Inflammatory macrophage treated with lipopolysaccharide for 1 hour (primary cell): ENCODE results near the gene ANO5.

Source experiments
- DNase-seq, 2 donors: peaks; one replicate each; pipeline ENCODE4 v3.0.0-alpha.2; 2020 to 2022

The ANO5 gene, protein sequence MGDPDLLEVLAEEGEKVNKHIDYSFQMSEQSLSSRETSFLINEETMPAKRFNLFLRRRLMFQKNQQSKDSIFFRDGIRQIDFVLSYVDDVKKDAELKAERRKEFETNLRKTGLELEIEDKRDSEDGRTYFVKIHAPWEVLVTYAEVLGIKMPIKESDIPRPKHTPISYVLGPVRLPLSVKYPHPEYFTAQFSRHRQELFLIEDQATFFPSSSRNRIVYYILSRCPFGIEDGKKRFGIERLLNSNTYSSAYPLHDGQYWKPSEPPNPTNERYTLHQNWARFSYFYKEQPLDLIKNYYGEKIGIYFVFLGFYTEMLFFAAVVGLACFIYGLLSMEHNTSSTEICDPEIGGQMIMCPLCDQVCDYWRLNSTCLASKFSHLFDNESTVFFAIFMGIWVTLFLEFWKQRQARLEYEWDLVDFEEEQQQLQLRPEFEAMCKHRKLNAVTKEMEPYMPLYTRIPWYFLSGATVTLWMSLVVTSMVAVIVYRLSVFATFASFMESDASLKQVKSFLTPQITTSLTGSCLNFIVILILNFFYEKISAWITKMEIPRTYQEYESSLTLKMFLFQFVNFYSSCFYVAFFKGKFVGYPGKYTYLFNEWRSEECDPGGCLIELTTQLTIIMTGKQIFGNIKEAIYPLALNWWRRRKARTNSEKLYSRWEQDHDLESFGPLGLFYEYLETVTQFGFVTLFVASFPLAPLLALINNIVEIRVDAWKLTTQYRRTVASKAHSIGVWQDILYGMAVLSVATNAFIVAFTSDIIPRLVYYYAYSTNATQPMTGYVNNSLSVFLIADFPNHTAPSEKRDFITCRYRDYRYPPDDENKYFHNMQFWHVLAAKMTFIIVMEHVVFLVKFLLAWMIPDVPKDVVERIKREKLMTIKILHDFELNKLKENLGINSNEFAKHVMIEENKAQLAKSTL

DNA sequence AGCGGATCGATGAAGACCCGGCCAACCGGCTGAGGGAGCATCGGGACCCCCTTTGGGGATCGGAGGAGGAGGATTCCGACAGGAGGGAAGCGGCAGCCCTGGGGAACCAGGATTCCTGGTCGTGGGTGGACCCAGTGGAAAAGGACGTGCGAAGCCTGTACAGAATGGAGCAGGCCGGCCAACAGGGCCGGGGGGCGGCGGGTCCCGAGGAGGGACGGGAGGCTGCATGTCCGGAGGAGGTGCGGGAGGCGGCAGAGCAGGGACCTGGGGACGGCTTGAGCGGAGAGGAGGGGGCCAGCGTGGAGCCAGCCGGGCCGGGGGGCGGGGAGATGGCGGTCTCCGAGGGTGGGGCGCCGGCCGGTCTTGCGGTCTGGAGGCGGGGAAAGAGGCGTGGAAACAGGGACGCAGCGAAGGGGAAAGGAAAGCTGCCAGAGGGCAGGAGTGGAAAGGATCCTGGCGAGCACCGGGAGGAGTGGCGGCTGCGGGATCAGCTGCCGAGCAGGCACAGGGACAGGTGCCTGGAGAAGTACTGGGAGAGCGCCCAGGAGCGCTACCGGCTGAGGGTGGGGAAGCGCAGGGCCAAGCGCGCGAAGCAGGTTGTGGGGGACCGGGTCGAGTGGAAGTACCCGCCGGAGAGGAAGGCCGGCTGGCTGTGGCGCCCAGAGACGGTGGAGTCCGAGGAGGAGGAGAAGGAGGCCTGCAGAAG is at the start of gene ANO5:
ANO5 (plus strand) TSS at position 444 of the 706 bp plus-strand sequence. CDS start 408 bp downstream, outside the sequence.
- DNase-seq, result peak in 1 of 2 donors; percentile 39

DNA sequence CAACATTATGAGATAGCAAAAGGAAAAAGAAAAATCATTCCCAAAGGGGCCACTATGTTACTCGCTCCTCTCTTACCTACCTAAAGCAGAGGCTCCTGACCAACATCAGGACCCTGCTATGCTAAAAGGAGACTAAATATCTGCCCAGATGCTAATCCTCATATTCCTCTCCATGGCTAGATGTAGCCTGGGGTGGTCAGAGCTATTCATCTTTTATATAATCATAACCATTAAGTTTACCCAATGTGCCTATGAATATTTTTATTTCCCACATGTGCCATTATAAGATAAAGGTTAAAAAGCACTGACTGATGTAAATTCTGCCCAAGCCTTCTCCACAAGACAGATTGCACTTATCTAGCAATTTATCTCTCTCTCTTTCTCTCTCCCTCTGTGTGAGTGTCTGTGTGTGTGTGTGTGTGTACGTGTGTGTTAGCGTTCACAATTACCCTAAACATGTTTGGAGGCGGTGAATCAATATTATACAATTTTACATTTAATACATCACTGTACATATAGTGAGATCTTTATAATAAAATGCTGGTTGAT is 41.2 kb upstream of the ANO5 start:
- no peak for DNase-seq

DNA sequence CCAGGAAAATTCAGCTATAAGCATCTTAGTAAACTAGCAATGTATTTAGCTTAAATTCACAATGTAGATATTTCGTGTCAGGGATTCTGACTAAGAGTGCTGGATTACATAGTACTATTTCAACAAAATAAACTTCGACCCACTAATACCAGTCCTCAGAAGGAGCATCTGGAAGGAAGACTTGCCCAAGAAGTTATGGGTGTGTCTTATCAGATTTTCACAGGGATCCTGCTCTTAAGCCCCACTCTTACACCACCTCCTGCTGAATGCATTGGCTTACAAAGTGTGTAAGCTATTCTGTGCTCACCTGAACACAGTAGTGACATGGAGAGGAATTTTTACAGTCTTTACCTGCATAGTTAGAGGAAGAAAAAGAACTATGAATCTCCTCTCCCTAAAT is 35.4 kb upstream of the ANO5 start:
- DNase-seq, result no peak

DNA sequence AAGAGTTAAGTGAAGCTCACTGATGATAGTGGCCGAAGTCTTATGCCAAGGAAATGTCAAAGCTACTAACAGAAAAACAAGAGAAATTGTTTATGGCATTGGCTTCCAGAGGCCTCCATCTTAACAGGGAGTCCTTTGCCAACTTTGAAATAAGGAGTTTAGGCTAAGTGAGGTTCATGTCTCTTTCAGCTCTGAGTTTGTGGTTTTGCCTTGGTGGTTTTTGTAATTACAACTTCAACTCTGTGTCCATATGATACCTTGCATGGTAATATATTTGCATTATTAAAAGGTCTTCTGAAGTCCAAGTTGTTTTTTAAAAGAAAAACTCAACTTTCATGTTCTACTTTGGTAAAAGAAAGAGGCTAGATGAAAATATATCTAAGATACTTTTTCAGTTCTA is 31.4 kb upstream of the ANO5 start:
- no peak for DNase-seq

DNA sequence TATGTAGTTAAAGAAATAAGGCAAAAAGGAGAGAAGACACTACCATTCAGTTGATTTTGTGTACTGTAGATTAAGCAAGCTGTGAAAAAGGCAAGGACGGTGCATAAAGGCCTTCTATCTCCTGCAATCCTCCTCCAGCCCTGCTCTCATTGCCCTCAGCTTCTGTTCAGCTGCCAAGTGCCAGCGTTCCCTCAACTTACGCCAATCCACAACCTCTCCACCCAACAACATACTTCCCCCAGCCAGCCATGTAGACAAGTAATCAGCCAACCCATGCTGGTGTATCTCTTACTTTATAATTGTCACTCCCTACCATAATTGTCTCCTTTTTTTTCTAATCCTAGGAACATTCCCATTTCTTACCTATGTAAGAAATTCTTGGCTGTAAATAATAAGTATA is 30.1 kb upstream of the ANO5 start:
- peak; percentile 31 to 33 for DNase-seq

DNA sequence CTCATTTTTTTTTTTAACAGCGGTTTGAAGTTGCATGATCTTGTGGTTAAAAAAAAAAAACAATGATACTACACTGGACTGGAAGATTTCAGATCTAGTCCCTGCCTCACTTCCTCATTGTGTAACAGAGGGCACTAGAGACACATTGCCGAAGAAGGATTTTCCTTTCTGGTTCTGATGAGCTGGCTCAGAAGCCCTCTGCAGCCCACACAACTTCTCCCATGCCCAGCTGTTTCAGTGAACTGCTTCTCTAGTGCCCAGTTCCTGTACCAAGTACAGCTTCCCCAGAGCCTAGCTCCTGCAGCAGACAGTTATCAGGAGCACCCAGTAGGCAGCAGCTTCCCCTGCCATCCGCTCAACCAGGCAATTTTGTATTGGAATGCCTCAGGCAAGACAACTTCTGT is 29.5 kb upstream of the ANO5 start:
- DNase-seq, result peak; percentile 93 to 99

DNA sequence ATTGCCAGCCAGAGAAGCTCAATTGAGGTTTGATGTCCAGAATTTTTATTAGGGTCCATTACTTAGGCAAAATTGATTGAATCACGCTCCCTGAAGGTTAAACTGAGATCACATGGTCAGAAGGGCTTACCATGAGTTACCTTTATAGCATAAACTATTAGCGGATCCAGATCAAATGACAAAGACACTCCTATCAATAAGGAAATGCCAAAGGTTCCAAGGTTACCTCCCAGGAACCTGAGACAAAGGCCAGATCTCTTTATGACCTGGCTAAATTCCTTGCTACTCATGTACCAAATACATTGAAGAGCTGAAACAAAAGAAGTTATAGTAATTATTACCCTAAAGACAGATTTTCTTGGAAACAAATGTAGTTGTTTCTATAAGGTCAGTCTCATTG is 27.8 kb upstream of the ANO5 start:
- DNase-seq, result no peak

DNA sequence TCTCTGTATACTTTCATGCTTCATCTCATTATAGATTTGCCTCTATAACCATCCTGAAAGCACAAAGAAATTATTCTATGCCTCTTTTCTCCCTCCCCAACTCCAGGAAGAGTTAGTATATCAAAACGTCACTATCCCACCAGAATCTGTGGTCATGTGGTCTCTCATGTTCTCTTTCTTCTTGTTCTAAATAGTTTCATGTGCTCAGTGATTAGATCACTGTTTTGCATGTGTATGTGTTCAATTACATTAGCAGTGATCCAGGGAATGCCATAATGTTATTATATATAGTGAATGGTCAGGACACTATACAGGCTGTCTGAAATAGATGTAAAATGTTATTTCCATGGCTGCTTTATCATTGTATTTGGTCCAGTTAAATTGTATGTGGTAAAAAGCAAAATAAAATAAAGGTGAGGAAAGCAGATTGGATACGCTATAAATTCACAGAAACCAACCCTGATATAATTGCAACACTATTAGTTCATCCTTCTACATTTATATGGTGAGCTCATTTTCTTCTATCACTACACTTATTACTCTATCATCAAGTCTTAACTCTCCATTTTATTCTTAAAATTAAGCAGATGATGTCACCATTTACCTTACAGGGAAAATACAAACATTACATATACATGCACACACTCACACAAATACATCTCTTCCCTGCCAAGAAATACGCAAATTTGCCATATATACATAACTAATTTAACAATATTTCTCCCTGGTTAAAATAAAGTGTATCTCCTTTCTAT is 26.9 kb upstream of the ANO5 start:
- DNase-seq, result no peak

DNA sequence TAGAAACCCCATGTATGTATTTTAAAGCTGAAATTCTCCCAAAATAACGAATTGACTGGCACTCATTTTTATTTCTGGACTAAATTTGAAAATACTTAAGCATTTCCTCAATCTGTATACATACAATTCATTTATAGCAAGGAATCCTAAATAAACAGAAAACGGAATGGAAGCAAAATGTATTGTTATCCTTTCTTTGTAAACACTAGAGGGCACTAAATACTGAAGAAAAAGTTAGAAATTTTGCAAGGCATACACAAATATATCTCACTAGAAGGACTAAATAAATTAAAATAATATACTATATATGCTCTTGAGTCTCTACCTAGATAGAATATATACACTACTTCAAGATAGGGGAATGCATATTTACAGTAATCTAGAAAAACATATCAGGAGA is 23.1 kb upstream of the ANO5 start:
- DNase-seq, result peak in 1 of 2 donors; percentile 44

DNA sequence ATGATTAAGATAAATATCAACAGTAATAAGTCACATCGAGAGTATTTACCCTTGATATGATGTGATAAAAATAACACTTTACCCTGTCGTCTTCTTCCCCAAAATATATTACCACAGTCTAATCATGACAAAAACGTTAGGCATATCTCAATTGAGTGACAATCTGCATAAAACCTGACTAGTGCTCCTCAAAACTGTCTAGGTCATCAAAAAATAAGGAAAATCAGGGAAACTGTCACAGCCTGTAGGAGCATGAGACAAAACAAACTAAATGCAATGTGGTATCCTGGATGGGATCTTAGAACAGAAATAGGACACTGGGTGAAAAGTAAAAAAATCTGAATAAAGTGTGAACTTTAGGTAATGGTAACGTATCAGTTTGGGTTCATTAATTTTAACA is 19.4 kb upstream of the ANO5 start:
- DNase-seq, result no peak

DNA sequence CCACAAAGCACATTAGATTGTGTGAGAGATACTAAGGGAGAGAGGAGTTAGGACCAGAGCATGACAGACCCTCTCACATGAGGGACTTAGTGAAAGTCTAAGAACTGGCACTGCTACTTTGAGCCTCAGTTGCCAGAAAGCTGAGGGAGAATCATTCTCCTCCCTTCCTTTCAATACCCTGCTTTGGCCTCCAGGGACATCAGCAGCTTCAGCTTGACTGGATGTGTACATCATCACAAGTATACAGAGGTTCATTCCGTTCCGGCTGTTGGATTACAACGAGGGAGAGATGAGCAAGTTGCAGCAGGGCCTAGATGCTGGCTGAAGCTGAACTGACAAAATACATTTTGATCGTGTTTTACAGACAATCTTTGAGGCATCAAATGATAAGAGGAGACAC is 15.7 kb upstream of the ANO5 start:
- DNase-seq, result no peak

DNA sequence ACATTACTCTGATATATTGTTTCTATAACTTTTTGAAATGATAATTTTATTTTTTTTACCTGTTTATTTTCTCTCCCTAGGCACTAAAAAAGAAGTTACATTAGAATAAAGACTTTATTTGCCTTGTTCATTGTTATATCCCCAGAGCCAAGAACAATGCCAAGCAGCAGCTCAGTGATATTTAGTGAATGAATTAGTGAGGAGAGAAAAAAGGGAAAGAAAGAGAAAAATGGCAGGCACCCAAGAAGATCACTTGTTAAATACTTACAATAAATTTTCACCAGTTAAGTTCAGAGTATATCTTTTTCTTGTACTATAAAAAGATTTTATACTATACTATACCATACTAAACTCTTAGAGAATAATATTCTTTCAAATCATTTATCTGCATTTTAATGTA is 13.3 kb upstream of the ANO5 start:
- no peak for DNase-seq

DNA sequence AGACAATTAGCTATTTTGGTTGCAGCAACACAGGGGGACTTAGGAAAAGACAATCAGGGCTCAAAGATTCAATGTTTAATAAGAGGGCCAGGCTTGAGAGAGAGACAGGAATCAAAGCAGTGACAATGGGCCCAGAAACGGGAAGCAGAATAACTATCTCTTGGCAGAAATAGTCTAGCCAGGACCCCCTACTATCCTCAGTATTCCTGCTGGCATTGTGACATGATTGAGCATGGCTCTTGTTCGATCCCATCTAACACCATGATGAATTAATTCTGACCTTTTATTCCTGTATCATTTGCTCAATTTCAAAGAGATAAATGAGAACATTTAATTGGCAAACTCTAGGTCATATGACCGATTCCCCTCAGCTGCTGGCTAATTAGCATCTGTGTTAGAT is 12.8 kb upstream of the ANO5 start:
- no peak for DNase-seq

DNA sequence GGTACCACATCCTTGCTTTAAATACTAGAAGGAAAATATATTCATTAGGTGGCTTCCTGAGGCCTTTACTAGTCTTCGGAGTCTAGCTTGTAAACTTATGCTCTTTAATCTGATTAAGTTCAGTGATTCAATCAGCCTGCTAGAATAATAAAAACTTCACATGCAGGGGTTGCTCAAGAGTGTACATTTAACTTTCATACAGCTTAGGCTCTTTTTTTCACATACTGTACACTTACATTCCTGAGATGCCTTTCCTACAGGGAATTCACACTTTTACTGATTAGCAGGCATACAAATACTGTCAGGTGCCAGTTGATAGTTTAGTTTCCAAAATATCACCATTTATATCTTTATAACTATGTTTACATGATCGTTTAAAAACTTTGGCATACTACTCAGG is 3.2 kb upstream of the ANO5 start:
- DNase-seq, result no peak

DNA sequence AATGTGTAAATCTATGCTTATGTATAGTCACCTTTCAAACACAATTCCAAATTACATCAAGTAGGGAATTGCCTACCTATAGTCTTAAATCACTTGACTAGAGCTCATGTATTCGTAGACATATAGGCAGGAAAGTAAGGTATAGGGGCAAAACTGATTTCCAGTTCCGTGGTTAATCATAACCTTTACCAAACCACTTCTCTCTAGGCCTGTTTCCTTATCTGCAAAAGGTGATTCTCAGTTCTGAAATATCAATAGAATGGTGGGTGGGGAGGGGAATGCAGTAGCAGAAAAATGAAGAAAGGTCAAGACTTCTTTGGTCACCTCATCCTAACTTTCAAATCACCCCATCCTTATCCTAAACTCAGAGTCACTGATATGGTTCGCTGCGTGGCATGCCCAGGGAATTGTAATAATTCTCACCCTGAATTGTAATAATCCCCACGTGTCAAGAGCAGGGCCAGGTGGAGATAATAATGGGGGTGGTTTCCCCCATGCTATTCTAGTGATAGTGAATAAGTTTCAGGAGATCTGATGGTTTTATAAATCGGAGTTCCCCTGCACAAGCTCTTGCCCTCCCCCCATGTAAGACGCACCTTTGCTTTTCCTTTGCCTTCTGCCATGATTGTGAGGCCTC is 1.9 kb upstream of the ANO5 start:
- DNase-seq, result no peak

DNA sequence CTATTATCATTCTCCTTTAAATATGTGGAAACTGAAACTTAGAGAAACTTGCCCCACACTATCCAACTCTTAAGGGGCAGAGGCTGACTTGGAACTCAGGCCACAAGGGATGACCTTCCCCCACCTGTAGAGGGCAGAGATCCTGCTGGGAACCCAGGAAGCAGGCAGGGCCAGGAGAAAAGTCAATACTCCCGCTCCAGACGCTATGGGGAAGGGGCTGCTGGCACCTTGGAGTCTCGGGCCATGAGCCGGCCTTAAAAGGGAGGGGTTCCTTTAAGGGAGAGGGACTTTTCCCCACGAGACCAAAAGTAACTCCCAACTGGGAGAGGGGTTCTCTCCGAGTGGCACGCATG is 620 bp upstream of the ANO5 start:
- DNase-seq, result peak in 1 of 2 donors; percentile 4

DNA sequence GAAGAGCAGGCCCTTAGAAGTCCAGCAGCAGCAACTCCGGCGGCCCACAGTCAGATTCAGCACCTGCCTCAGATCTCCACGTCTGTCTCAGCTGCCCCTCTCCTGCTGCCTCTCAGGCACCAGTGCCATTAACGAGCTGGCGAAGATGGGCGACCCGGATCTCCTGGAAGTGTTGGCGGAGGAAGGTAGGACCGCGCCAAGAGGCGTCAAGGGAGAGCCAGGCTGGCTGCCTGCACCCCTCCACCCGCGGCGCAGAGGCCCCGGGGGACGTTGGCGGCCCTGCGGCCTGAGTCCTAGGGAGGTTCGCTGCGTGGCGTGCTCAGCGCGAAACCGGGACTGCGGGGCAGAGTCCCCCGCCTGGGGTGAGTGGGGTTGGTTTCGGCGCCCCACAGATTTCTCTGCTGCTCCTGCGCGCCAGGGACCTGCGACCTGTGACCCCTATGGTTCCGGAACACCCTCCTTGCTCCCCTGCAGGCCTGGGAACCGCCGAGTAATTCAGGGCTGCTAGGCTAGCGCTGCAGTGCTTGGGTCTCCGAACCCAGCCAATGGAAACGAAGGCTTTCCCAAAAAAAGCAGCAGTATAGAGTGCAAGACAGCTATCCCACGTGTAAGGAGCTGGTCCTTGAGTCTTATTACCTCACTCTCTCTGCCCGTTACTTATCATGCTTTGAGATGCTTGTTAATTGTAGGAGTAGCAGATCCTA is 615 bp downstream of the ANO5 start:
- peak in 1 of 2 donors; percentile 16 for DNase-seq

DNA sequence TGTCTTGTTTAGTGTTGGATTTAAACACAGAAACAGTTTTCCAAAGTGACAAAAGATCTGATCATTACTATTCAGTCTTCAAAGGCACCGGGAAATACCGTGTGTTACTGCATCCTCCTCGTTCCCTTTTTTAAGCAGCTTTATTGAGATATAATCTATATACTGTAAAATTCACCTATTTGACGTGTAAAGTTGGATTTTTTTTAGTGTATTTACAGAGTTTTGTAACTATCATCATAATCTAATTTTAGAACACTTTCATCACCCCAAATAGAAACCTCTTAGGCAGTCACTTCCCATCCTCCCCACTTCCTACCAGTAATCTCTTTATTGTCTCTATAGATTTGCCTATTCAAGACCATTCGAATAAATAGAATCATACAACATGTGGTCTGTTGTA is 1.4 kb downstream of the ANO5 start:
- peak; percentile 53 to 56 for DNase-seq

DNA sequence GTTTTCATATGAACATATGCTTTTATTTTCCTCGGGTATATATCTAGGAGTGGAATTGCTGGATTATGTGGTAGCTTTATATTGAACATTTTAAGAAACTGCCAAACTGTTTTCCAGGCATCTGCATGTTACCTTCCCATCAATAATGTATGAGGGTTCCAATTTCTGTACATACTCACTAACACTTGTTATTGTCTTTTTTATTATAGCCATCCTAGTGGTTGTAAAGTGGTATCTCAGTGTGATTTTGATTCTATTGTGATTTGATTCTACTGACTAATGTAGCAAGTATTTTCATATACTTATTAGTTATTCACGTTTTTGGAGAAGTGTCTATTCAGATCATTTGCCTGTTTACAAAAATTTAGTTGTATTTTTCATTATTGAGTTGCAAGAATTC is 2.0 kb downstream of the ANO5 start:
- DNase-seq, result peak in 1 of 2 donors; percentile 9

DNA sequence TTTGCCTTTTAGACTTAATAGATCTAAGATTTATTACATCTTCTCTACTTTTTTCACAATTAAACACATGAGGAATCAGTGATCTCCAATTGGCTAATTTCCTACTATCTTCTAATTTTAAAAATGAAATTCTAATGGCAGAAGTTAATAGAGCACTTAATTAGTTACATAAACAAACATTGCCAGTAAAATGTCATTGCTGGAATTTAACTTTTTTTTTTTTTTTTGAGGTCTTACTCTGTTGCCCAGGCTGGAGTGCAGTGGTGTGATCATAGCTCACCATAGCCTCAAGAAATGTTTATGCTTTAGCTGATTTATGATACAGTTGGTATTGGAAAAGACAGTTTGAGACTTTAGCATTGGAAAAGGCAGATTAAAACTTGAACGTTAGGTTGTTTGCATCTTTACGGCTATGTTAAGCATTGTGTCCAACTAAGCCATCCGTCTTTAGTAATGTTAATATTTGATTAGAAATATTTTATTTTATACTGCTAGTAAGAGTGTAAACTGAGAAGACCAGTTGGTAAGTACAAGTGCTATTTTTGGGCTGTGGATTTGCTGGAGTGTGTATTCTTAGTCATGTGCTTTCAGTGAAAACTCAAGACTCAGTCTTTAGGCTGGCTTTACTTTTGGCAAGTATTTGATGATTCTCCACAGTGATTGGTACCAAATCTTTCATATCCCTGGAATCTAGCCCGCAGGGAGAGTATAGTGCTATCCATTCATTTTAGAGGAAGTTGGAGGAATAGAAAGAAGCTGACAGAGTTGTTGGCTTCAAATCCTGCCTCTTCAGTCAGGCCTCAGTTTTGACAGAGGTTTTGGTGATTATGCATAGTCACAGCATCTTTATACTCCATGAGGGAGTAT is 4.5 kb downstream of the ANO5 start:
- no peak for DNase-seq
